H9 (cell line): ENCODE measurements around the gene DDIT4. TPM values are rescaled to one million over a fixed set of nuclear protein-coding genes. Genes with fewer than 3 reads are reported as not detected.

Experiments used
- DNase-seq: peaks from one replicate; pipeline ENCODE4 v3.0.0-alpha.2; 2017
- H2AFZ ChIP-seq: one replicate; pipeline ENCODE4 v1.6.1; 2013; ENCODE audit warnings: mild to moderate bottlenecking, low read length, control low read depth, moderate library complexity
- H2AK5ac ChIP-seq: 2 replicates; pipeline ENCODE4 v1.6.1; 2013; ENCODE audit warnings: low read length, control low read depth, mixed read lengths; ENCODE audit not compliant: insufficient read length
- H2BK120ac ChIP-seq: one replicate; pipeline ENCODE4 v1.6.1; 2013; ENCODE audit warnings: low read depth, mild to moderate bottlenecking, low read length, control low read depth, inconsistent platforms; ENCODE audit not compliant: poor library complexity, severe bottlenecking
- H2BK12ac ChIP-seq: 2 replicates; pipeline ENCODE4 v1.6.1; 2013; ENCODE audit warnings: low read length, control low read depth, mixed read lengths, low read depth; ENCODE audit not compliant: insufficient read length
- H2BK15ac ChIP-seq: 2 replicates; pipeline ENCODE4 v1.6.1; 2013; ENCODE audit warnings: low read depth, low read length, control low read depth
- H2BK20ac ChIP-seq: one replicate; pipeline ENCODE4 v1.6.1; 2013; ENCODE audit warnings: low read depth, mild to moderate bottlenecking, low read length, control low read depth, inconsistent platforms; ENCODE audit not compliant: poor library complexity, severe bottlenecking
- H2BK5ac ChIP-seq: 2 replicates; pipeline ENCODE4 v1.6.1; 2013; ENCODE audit warnings: low read length, control low read depth, mixed read lengths; ENCODE audit not compliant: insufficient read length
- H3K14ac ChIP-seq: 2 replicates; pipeline ENCODE4 v1.6.1; 2013; ENCODE audit warnings: low read length, control low read depth; ENCODE audit not compliant: insufficient read depth
- H3K18ac ChIP-seq: 2 replicates; pipeline ENCODE4 v1.6.1; 2013; ENCODE audit warnings: low read depth, mild to moderate bottlenecking, mixed read lengths, low read length, control low read depth; ENCODE audit not compliant: insufficient read length
- H3K23ac ChIP-seq: 2 replicates; pipeline ENCODE4 v1.6.1; 2013; ENCODE audit warnings: low read length, control low read depth, mixed read lengths, low read depth; ENCODE audit not compliant: insufficient read length
- H3K23me2 ChIP-seq: 2 replicates; pipeline ENCODE4 v1.6.1; 2013; ENCODE audit warnings: low read depth, mild to moderate bottlenecking, mixed read lengths, low read length, control low read depth; ENCODE audit not compliant: insufficient read length, poor library complexity, severe bottlenecking
- H3K27ac ChIP-seq: 2 replicates; pipeline ENCODE4 v1.5.1; 2013; ENCODE audit warnings: low read length, control low read depth, mixed read lengths, low read depth; ENCODE audit not compliant: insufficient read length
- H3K27me3 ChIP-seq: 2 replicates; pipeline ENCODE4 v1.6.1; 2013; ENCODE audit warnings: low read length, control low read depth, inconsistent platforms; ENCODE audit not compliant: insufficient read depth
- H3K4ac ChIP-seq: 2 replicates; pipeline ENCODE4 v1.6.1; 2013; ENCODE audit warnings: low read depth, mild to moderate bottlenecking, control low read depth, inconsistent platforms, low read length, moderate library complexity
- H3K4me1 ChIP-seq: 2 replicates; pipeline ENCODE4 v1.6.1; 2013; ENCODE audit warnings: low read length, control low read depth, inconsistent platforms; ENCODE audit not compliant: insufficient read depth
- H3K4me2 ChIP-seq: 2 replicates; pipeline ENCODE4 v1.6.1; 2013; ENCODE audit warnings: low read length, control low read depth, mixed read lengths; ENCODE audit not compliant: insufficient read length, insufficient read depth
- H3K56ac ChIP-seq: 2 replicates; pipeline ENCODE4 v1.6.1; 2013; ENCODE audit warnings: low read depth, mild to moderate bottlenecking, mixed read lengths, low read length, control low read depth; ENCODE audit not compliant: insufficient read length
- H3K79me1 ChIP-seq: 2 replicates; pipeline ENCODE4 v1.6.1; 2013; ENCODE audit warnings: low read depth, mild to moderate bottlenecking, moderate library complexity, low read length, control low read depth, inconsistent platforms; ENCODE audit not compliant: insufficient read depth, poor library complexity, severe bottlenecking
- H3K79me2 ChIP-seq: 2 replicates; pipeline ENCODE4 v1.6.1; 2013; ENCODE audit warnings: low read length, control low read depth, inconsistent platforms; ENCODE audit not compliant: insufficient read depth
- H3K9ac ChIP-seq: 2 replicates; pipeline ENCODE4 v1.6.1; 2013; ENCODE audit warnings: low read length, control low read depth, mixed read lengths; ENCODE audit not compliant: insufficient read length; ENCODE audit errors: extremely low read depth
- H3K9me3 ChIP-seq: one replicate; pipeline ENCODE4 v1.6.1; 2013; ENCODE audit warnings: low read depth, low read length, inconsistent platforms; ENCODE audit not compliant: control insufficient read depth
- H3T11ph ChIP-seq: one replicate; pipeline ENCODE4 v1.6.1; 2013; ENCODE audit warnings: mild to moderate bottlenecking, low read length, control low read depth, inconsistent platforms
- H4K20me1 ChIP-seq: one replicate; pipeline ENCODE4 v1.6.1; 2013; ENCODE audit not compliant: control insufficient read depth, insufficient read length, insufficient read depth
- H4K5ac ChIP-seq: 2 replicates; pipeline ENCODE4 v1.6.1; 2013; ENCODE audit warnings: low read depth, mild to moderate bottlenecking, mixed read lengths, low read length, control low read depth; ENCODE audit not compliant: insufficient read length
- H4K8ac ChIP-seq: replicated peaks from 2 replicates; pipeline ENCODE4 v1.6.1; 2013; ENCODE audit warnings: low read length, control low read depth, mixed read lengths, low read depth; ENCODE audit not compliant: insufficient read length
- H4K91ac ChIP-seq: 2 replicates; pipeline ENCODE4 v1.6.1; 2013; ENCODE audit warnings: low read depth, mild to moderate bottlenecking, moderate library complexity, mixed read lengths, low read length, control low read depth; ENCODE audit not compliant: insufficient read length
- H3K27ac Mint-ChIP-seq, 3 experiments: 2 replicates in 2 of 3; 3 replicates in 1 of 3; pipeline ENCODE4 v1.8.0; 2020 to 2021; ENCODE audit warnings: mixed read lengths in 3 of 3, mild to moderate bottlenecking in 1 of 3, moderate library complexity in 1 of 3
- H3K27me3 Mint-ChIP-seq: 2 replicates; pipeline ENCODE4 v1.8.0; 2021; ENCODE audit warnings: low read depth, mild to moderate bottlenecking, moderate library complexity, mixed read lengths
- H3K36me3 Mint-ChIP-seq, 3 experiments: 2 replicates in 2 of 3; 3 replicates in 1 of 3; pipeline ENCODE4 v1.8.0; 2020 to 2021; ENCODE audit warnings: low read depth in 3 of 3, mixed read lengths in 3 of 3; ENCODE audit not compliant: insufficient read depth in 1 of 3
- H3K4me1 Mint-ChIP-seq, 2 experiments: 2 replicates each; pipeline ENCODE4 v1.8.0; 2020; ENCODE audit warnings: mixed read lengths in 2 of 2
- H3K4me3 Mint-ChIP-seq, 2 experiments: 2 replicates in 1 of 2; 3 replicates in 1 of 2; pipeline ENCODE4 v1.8.0; 2020 to 2021; ENCODE audit warnings: mild to moderate bottlenecking in 2 of 2, mixed read lengths in 2 of 2, moderate library complexity in 1 of 2
- H3K9me3 Mint-ChIP-seq, 2 experiments: 2 replicates in 1 of 2; 3 replicates in 1 of 2; pipeline ENCODE4 v1.8.0; 2020; ENCODE audit warnings: mild to moderate bottlenecking in 2 of 2, mixed read lengths in 2 of 2, moderate library complexity in 1 of 2
- CTCF ChIP-seq: fragments of 200-600 bp; sonication (generic); conservative IDR thresholded peaks from 3 replicates; pipeline ENCODE4 v1.8.0; 2021; ENCODE audit warnings: antibody characterized with exemption, mild to moderate bottlenecking
- WGBS: extraction: QIAGEN DNeasy Blood & Tissue Kit; methylation state at CpG from one replicate; pipeline ENCODE4 v1.1.7; 2013; ENCODE audit warnings: missing lambda C conversion rate, low lambda C conversion rate, mixed read lengths; ENCODE audit not compliant: insufficient read length; ENCODE audit errors: extremely low coverage; 5-methylcytosine and 5-hydroxymethylcytosine counted together
- total RNA-seq: library from RNA; stranded (reverse); gene quantifications from 2 replicates; pipeline ENCODE4 v1.2.1, GENCODE V29; 2021

Gene DDIT4
- total RNA-seq, 1 experiment from 2014 or later = 84.0 TPM

GRCh38 chr10:72229261-72230251 is 44.2 kb upstream of the DDIT4 start:
- H3K4me3 Mint-ChIP-seq = no peak overlapping the region
- Histone ChIP-seq H2BK20ac (no peak overlapping the region), H4K91ac (no peak overlapping the region), H4K5ac (no peak overlapping the region), H3K56ac (no peak overlapping the region), H3K4ac (no peak overlapping the region), H3K79me2 (no peaks in the 10 kb centered on the region), H2BK12ac (no peak overlapping the region), H4K20me1 (no peaks in the 10 kb centered on the region), H3K4me2 (no peak overlapping the region), H3K79me1 (no peaks in the 10 kb centered on the region), H3K4me1 (peaks cover 2% of the 10 kb centered on the region; the same call in 1 of the 2 replicates), H4K8ac (no peak overlapping the region), H2BK5ac (no peak overlapping the region), H3K9ac (no peak overlapping the region), H3K23ac (no peak overlapping the region), H2AFZ (no peak overlapping the region), H3K18ac (no peak overlapping the region), H3K27me3 (no peaks in the 10 kb centered on the region), H3T11ph (no peak overlapping the region), H2AK5ac (peak overlapping the region; percentile 30), H3K14ac (no peak overlapping the region), H3K27ac (no peak overlapping the region), H2BK120ac (no peak overlapping the region), H3K9me3 (no peaks in the 10 kb centered on the region), H3K23me2 (no peaks in the 10 kb centered on the region), H2BK15ac (no peak overlapping the region)
- H3K27ac Mint-ChIP-seq = peak overlapping the region in 2 of 3 experiments; percentile 41 to 67; a peak in 4 of 7 replicates
- no peak for TF ChIP-seq CTCF
- H3K27me3 Mint-ChIP-seq = no peaks in the 10 kb centered on the region
- no peaks in the 10 kb centered on the region; a peak in 1 of 5 replicates for H3K9me3 Mint-ChIP-seq
- WGBS = no CpG with 5 or more reads among the region's 8 CpGs
- no peak for DNase-seq
- peaks cover 15 to 46% (median 36%) of the 10 kb centered on the region in 3 experiments; a peak in 6 of 7 replicates for H3K36me3 Mint-ChIP-seq
- H3K4me1 Mint-ChIP-seq = peaks cover 18 to 21% of the 10 kb centered on the region in 2 experiments
